GM21423 (cell line): Measurements from ENCODE around the gene EOMES.
A peak's percentile ranks its signal among the peaks of the same experiment; 100 is the strongest.

Experiments used
- ATAC-seq: cut with Tn5 transposase; IDR thresholded peaks from one replicate; pipeline ENCODE4 v1.9.1; 2021; ENCODE audit warnings: mild to moderate bottlenecking, moderate library complexity; ENCODE audit not compliant: unreplicated experiment

The EOMES gene

DNA sequence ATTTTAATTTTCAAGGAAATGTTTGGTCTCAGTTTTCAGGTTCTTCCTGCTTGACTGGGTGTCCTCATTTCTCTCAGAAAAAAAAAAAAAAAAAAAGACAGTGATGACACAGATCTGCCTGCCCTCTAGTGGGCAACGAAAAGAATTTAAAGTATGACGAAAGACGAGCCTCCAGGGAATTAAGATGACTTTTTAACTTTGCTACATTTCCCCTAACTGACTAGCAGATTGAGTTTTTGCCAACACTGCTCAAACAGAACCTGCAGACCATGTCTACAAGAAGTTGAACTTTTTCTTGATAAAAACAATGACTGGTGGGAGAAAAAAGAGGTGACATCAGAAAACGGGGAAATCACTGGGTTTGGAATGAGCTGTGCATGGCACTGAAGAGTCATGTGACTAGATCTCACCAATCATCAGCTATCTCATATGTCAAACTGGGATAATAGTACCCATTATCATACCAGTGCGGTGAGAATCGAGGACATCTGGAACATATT lies 40.8 kb downstream of the EOMES start:
- ATAC-seq, result peak; percentile 60

DNA sequence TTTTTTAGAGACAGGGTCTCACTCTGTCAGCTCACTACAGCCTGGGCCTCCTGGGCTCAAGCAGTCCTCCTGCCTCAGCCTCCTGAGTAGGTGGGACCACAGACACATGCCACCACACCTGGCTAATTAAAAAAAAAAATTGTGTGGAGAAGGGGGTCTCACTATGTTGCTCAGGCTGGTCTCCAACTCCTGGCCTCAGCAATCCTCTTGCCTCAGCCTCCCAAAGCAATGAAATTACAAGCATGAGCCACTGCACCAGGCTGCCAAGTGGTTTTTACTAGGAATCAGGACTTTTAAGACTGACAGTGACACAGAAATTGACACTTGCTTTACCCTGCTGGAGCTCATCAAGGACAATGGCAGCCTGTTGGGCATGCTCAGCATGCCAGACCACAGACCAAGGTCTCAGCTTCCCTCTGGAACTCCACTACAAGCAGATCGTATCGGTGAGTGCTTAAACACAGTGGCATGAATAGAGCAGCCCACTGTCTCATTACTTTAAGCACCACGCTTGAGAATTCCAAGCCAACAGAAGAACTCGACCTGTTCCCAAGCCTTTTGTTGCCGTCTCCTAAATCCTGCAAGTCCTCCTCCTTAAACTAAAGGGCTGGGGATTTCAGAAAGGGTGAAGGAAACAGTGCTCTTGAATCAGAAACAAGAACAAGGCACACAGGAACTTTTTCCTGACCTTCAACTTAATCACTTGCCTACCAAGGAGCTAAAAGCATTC lies 41.4 kb downstream of the EOMES start:
- no peak for ATAC-seq

DNA sequence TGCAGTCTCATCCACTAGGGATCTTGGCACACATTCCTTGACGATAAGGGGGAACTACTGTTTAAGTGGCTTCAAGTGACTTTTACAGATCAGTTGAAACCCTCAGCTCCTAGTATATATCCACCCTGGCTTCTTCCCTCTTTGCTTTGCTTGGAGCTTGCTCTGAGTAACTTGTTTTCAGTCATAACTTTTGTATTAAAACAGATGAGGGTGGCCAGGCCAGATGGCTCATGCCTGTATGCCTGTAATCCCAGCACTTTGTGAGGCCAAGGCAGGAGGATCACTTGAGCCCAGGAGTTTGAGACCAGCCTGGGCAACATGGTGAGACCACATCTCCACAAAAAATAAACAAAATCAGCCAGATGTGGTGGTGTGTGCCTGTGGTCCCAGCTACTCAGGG lies 42.4 kb downstream of the EOMES start:
- no peak for ATAC-seq

DNA sequence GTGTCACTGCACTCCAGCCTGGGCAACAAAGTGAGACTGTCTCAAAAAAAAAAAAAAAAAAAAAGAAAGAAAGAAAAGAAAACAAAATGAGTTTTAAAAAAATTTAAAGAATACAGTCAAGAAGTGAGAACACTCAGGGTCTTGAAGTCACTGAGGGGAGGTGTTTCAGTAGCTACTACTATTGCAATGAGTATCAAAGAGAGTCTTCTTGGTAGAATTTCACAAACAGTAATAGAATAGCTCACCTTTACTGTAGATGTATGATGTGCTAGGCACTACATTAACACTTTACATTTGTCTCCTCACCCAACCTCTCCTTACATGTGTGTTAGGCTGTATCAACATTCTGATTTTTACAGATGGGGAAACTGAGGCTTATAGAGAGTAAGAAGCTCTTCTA lies 43.9 kb downstream of the EOMES start:
- no peak for ATAC-seq

DNA sequence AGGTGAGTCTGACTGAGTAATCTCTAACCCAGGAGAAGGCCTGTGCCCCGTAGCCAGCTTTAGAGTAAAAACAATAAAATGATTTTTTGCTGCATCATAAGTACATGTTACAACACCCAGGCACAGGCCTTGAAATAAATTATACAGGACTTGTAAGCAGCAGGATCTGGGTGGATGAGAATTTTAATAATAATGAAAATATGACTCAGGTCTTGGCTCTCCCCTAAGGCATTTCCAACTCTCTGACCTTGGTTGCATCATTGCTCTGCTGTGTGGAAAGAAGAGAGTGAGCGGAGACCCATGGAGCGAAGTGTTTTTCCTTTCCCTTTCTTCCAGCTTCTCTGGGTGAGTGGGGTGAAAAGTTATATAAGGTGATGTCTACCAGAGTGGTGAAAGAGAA lies 44.6 kb downstream of the EOMES start:
- ATAC-seq, result no peak

DNA sequence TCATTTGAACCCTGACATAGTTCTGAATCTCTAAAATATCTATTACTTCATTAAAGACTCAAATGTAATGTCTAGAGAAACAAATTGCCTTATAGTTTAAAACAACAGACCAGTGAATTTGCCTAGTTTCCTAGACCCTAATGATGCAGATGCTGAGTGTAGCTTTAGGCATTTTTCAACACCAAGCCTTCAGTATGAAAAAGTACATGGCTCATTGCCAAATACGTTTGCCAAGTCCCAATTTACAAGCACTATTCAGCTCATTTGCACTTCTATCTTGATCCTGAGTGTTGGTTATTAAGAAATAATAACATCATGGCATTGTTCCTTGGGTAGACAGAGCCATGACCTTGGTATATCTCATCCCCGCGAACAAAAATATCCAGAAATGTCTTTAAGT lies 46.8 kb downstream of the EOMES start:
- ATAC-seq, result no peak

DNA sequence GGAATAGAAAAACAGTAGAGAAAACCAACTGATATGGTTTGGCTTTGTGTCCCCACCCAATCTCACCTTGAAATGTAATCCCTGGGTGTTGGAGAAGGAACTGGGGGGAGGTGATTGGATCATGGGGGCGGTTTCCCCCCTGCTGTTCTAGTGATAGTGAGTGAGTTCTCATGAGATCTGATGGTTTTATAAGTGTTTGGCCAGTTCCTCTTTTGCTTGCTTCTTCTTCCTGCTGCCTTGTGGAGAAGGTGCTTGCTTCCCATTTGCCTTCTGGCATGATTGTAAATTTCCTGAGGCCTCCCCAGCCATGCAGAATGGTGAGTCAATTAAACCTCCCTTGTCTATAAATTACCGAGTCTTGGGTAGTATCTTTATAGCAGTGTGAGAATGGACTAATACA lies 48.4 kb downstream of the EOMES start:
- ATAC-seq, result no peak

DNA sequence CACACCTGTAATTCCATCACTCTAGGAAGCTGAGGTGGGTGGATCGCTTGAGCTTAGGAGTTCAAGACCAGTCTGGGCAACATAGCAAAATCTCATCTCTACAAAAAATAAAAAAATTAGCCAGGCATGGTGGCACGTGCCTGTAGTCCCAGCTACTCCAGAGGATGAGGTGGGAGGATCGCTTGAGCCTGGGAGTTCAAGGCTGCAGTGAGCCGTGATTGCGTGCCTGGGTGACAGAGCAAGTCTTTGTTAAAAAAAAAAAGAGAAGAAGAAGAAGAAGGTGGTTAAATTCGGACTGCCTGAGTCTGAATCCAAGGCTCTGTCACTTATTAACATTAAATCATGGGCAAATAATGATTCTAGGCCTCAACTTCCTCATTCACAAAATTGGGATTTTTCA lies 51.0 kb downstream of the EOMES start:
- ATAC-seq, result no peak

DNA sequence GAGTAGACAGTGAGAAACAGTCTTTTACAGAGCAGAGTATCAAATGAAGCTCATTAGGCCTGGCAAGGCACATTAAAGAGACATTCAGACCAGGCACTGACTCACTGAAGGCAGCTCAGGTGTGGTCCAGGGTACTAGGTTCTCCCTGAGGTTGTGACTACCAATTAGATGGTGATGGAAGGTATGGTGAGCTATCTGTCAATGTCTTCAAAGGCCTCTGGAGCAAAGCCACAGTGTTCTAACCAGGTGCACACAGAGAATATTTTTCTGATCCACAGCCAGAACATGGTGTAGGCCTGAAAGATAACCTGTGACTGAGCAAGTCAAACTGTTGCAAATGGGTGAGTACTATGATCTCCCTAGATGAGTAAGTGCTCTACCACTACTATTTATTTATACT lies 51.5 kb downstream of the EOMES start:
- ATAC-seq, result no peak

DNA sequence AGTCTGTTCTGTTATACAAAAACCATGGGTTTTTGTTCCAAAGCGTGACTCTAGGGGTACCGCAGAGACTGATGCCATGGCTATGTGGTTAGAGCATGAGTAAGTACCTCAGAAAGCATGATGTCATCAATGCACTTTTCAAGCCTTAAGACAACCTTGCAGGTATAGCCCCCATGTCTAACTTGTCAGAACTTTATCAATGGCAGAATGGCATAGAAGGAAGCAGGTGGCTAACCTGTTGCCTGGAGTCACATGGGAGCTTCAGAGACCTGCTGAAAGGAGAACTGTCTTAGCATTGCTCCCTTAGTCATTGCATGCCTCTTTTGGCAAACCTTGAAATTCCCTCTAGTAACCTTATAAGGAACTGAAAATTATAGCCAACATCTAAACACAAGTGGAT lies 52.5 kb downstream of the EOMES start:
- peak; percentile 50 for ATAC-seq

DNA sequence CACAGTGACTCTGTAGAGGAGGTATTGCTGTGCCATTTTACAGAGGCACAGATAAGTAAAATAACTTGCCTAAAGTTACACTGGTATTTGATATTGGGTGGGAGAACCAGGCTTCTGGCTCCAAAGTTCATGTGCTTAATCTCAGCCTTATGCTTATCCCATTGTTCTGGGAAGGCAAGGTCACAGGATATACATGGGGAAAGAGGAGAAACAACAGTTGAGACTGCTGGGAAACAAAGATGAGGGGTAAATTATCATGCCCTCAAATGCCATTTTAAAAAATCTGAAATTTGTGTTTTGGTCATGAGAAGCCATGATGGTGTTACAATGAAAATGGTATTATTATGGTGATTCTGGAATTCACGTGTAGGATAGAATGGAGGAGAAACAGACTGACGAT lies 54.4 kb downstream of the EOMES start:
- no peak for ATAC-seq

DNA sequence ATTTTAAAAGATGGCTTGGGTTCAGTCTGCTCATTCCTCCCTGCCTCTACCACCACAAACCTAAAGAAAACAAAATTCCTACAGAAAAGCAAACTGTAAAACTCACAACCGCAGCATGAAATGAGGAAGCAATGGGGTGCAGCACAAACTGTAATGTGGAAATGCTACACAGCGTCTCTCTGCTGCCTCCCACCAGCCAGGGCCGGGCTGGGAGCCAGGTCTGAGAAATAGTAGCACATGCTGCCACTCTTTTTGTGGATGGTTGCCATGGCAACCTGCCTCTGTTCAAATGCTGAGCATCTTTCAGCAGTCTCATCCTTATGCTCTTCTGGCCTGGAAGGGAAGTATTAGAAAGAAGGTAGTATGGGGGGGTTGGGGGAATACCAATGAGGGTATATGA lies 55.4 kb downstream of the EOMES start:
- no peak for ATAC-seq

DNA sequence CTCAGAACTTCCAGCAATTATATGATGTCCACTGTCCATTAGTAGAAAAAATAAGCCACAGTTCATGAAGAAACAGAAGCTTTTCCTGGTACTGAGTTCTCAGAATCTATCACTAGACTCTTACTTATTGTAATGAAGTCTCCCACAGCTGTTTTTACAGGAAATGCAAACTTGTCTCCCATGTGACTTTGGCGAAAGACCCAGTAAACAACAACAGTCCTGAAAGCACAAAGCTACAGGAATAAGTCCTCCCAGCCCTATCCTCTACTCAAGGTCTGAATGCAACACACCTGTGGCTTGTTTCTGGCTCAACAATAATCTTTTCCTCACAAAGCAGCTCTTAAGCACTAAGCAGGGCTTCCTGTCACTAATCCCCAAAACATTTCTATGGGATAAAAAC lies 55.9 kb downstream of the EOMES start:
- ATAC-seq, result no peak
